ENCODE data around the gene SLC13A4.

SLC13A4 gene

GRCh38 chr7:135729230-135729629 is 1.2 kb upstream of the SLC13A4 start:
- Histone ChIP-seq H3K9me3 (ENCODE audit: control insufficient read depth, insufficient read depth, low read length) (no peaks in the 10 kb centered on the region), H3K36me3 (ENCODE audit: control insufficient read depth, insufficient read depth, low read length) (no peaks in the 10 kb centered on the region), H3K27me3 (ENCODE audit: control insufficient read depth, insufficient read depth, low read length) (no peaks in the 10 kb centered on the region), H3K9ac (ENCODE audit: low read depth, low read length) (no peak overlapping the region), H3K4me1 (ENCODE audit: control insufficient read depth, insufficient read depth, low read length) (peaks cover 10% of the 10 kb centered on the region), H3K4me3 (ENCODE audit: low read depth, low read length) (no peak overlapping the region)

DNA sequence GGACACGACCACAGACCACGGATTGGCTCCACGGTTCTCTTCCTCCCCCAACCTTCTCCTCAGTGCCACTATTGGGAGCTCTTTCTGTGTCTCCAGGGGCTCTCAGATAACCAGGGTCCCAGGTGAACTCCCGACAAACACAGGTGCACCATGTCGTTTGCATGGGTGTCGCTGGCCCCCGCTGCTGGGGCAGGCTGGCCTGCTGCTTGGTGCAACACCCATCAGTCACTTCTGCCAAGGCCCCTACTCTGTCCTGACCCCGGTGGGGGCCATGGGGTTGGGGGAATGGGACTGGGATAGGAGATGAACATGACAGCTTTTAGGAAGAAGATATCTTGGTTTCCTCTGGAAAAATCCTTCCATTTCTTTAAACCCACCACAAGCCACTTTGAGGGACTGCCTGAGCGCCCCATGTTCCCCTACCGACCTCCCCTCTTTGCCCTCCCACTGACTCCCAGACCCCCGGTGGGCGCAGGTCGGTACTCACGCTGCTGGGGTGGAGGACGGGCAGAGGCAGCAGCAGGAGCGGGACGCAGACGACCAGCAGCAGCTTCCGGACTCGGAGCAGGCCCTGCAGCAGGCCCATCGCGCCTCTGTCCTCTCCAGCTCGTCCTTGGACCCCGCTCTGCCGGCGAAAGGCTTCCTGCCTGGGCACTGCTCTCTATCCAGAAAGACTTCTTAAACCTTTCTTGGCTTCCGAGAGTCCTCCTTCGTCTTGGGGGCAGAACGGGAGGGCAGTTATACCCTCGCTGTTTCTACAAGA is 894 bp downstream of the SLC13A4 start:
- Histone ChIP-seq H3K4me1 (ENCODE audit: control insufficient read depth, insufficient read depth, low read length) (peaks cover 10% of the 10 kb centered on the region), H3K36me3 (ENCODE audit: control insufficient read depth, insufficient read depth, low read length) (no peaks in the 10 kb centered on the region), H3K9me3 (ENCODE audit: control insufficient read depth, insufficient read depth, low read length) (no peaks in the 10 kb centered on the region), H3K9ac (ENCODE audit: low read depth, low read length) (no peak overlapping the region), H3K27me3 (ENCODE audit: control insufficient read depth, insufficient read depth, low read length) (no peaks in the 10 kb centered on the region), H3K4me3 (ENCODE audit: low read depth, low read length) (no peak overlapping the region)

DNA sequence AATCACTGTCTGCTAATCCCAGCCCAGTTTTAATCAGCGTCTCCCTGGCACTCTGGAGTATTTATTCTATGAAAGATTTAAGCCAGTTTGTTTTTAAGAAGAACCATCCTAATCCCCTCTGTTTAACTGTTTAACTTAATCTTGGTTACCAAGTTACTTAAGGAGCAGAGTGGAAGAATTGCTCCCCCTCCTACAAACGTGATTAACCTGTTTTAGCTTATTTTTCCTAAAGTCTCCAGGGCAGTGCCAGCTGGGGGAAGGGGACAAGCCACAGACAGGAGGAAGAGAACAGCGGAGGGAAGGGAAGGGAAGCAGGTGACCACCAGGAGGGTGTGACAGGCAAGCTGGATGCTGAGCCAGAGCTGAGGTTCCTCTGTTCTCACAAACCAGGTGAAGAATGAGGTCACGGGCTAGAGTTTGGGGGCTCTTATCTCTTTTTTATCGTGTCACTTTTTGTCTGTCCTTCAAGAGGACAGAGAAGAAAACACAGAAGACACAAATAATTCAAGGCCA is 1.7 kb downstream of the SLC13A4 start:
- no peaks in the 10 kb centered on the region for H3K27me3 ChIP-seq (ENCODE audit: control insufficient read depth, insufficient read depth, low read length)
- H3K9me3 ChIP-seq (ENCODE audit: control insufficient read depth, insufficient read depth, low read length): no peaks in the 10 kb centered on the region
- peaks cover 10% of the 10 kb centered on the region for H3K4me1 ChIP-seq (ENCODE audit: control insufficient read depth, insufficient read depth, low read length)
- H3K9ac ChIP-seq (ENCODE audit: low read depth, low read length): no peak overlapping the region
- no peak overlapping the region for H3K4me3 ChIP-seq (ENCODE audit: low read depth, low read length)
- peaks cover 2% of the 10 kb centered on the region for H3K36me3 ChIP-seq (ENCODE audit: control insufficient read depth, insufficient read depth, low read length)

GRCh38 chr7:135723411-135723810 is 4.6 kb downstream of the SLC13A4 start:
- no peak overlapping the region for H3K9ac ChIP-seq (ENCODE audit: low read depth, low read length)
- H3K9me3 ChIP-seq (ENCODE audit: control insufficient read depth, insufficient read depth, low read length): no peaks in the 10 kb centered on the region
- no peak overlapping the region for H3K4me3 ChIP-seq (ENCODE audit: low read depth, low read length)
- peaks cover 2% of the 10 kb centered on the region for H3K36me3 ChIP-seq (ENCODE audit: control insufficient read depth, insufficient read depth, low read length)
- peaks cover 7% of the 10 kb centered on the region for H3K4me1 ChIP-seq (ENCODE audit: control insufficient read depth, insufficient read depth, low read length)
- no peaks in the 10 kb centered on the region for H3K27me3 ChIP-seq (ENCODE audit: control insufficient read depth, insufficient read depth, low read length)

DNA sequence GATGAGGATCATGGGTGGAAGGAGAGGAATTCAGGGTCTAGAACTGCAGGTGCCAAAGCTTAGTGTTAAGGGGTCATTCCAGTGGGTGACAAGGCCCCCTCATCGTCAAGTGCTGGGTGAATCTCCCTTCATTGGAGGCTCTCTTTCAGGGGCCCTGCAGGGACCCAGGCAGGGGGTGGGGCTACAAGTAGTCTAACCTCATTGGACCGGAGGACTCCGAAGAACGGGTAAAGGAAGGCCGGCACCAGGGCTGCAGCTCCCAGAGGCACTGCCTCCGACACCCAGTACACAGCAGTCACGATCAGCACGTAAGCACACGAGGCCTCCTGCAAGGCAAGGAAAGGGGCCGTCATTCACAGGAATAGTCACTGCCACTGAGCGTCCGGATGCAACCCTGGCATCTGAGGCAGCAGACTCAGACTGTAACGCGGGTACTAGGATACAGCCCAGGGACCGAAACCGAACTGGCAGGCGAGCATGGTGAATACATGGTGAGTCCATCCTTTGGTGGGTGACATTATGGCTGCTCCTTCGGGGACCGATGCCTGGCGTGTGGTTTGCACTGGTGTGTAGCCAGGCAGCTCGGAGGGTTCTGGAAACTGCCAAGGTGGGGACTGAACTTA is 6.7 kb downstream of the SLC13A4 start:
- Histone ChIP-seq H3K4me1 (ENCODE audit: control insufficient read depth, insufficient read depth, low read length) (peaks cover 1% of the 10 kb centered on the region), H3K27me3 (ENCODE audit: control insufficient read depth, insufficient read depth, low read length) (no peaks in the 10 kb centered on the region), H3K9ac (ENCODE audit: low read depth, low read length) (no peak overlapping the region), H3K36me3 (ENCODE audit: control insufficient read depth, insufficient read depth, low read length) (peaks cover 2% of the 10 kb centered on the region), H3K9me3 (ENCODE audit: control insufficient read depth, insufficient read depth, low read length) (no peaks in the 10 kb centered on the region), H3K4me3 (ENCODE audit: low read depth, low read length) (no peak overlapping the region)

GRCh38 chr7:135719688-135720087 is 8.3 kb downstream of the SLC13A4 start:
- H3K4me1 ChIP-seq (ENCODE audit: control insufficient read depth, insufficient read depth, low read length): no peaks in the 10 kb centered on the region
- H3K9me3 ChIP-seq (ENCODE audit: control insufficient read depth, insufficient read depth, low read length): no peaks in the 10 kb centered on the region
- H3K4me3 ChIP-seq (ENCODE audit: low read depth, low read length): no peak overlapping the region
- peaks cover 2% of the 10 kb centered on the region for H3K36me3 ChIP-seq (ENCODE audit: control insufficient read depth, insufficient read depth, low read length)
- no peaks in the 10 kb centered on the region for H3K27me3 ChIP-seq (ENCODE audit: control insufficient read depth, insufficient read depth, low read length)
- H3K9ac ChIP-seq (ENCODE audit: low read depth, low read length): no peak overlapping the region

- H3K36me3 ChIP-seq (ENCODE audit: control insufficient read depth, insufficient read depth, low read length): peaks cover 2% of the 10 kb centered on the region
- no peaks in the 10 kb centered on the region for H3K9me3 ChIP-seq (ENCODE audit: control insufficient read depth, insufficient read depth, low read length)
- no peak overlapping the region for H3K9ac ChIP-seq (ENCODE audit: low read depth, low read length)
- no peak overlapping the region for H3K4me3 ChIP-seq (ENCODE audit: low read depth, low read length)
- H3K4me1 ChIP-seq (ENCODE audit: control insufficient read depth, insufficient read depth, low read length): peaks cover 4% of the 10 kb centered on the region
- no peaks in the 10 kb centered on the region for H3K27me3 ChIP-seq (ENCODE audit: control insufficient read depth, insufficient read depth, low read length)
Measured at GRCh38 chr7:135718794-135719437, 9.1 kb downstream of the SLC13A4 start.

DNA sequence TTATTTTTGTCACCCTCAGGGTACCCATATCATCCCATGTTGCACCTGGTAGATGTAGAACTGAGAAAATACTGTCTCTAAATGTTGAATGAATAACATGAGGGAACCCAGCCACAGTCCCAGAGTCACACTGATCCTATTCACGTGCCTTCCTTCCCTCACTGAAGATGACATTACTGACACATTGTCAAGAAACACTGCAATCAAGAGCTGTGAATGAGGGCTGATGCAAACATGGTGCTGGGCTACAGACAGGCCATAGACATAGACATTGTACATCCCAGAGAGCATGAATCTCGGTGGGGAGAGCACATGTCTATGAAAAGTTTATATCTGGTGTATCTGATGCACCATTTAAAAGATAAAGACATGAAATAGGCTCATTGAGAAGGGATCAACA is 9.8 kb downstream of the SLC13A4 start:
- Histone ChIP-seq H3K9ac (ENCODE audit: low read depth, low read length) (no peak overlapping the region), H3K4me3 (ENCODE audit: low read depth, low read length) (no peak overlapping the region), H3K27me3 (ENCODE audit: control insufficient read depth, insufficient read depth, low read length) (no peaks in the 10 kb centered on the region), H3K4me1 (ENCODE audit: control insufficient read depth, insufficient read depth, low read length) (peaks cover 4% of the 10 kb centered on the region), H3K9me3 (ENCODE audit: control insufficient read depth, insufficient read depth, low read length) (no peaks in the 10 kb centered on the region), H3K36me3 (ENCODE audit: control insufficient read depth, insufficient read depth, low read length) (peaks cover 2% of the 10 kb centered on the region)

DNA sequence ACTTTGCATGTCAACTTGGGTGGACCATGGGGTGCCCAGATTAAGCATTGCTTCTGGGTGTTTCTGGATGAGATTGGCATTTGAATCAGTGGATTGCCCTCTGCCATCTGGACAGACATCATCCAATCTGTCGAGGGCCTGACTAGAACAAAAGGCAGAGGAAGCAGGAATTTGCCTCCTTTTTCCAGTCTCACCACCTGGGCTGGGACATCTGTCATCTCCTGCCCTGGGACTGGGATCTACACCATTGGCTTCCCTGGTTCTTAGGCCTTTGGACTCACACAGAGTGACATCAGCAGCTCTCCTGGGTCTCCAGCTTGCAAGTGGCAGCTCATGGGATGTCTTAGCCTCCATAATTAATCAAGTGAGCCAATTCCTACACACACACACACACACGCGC is 10.3 kb downstream of the SLC13A4 start:
- H3K36me3 ChIP-seq (ENCODE audit: control insufficient read depth, insufficient read depth, low read length): peaks cover 2% of the 10 kb centered on the region
- no peak overlapping the region for H3K4me3 ChIP-seq (ENCODE audit: low read depth, low read length)
- no peak overlapping the region for H3K9ac ChIP-seq (ENCODE audit: low read depth, low read length)
- no peaks in the 10 kb centered on the region for H3K27me3 ChIP-seq (ENCODE audit: control insufficient read depth, insufficient read depth, low read length)
- H3K4me1 ChIP-seq (ENCODE audit: control insufficient read depth, insufficient read depth, low read length): peaks cover 4% of the 10 kb centered on the region
- no peaks in the 10 kb centered on the region for H3K9me3 ChIP-seq (ENCODE audit: control insufficient read depth, insufficient read depth, low read length)

GRCh38 chr7:135716677-135717238 is 11.2 kb downstream of the SLC13A4 start:
- H3K9ac ChIP-seq (ENCODE audit: low read depth, low read length): no peak overlapping the region

GRCh38 chr7:135715673-135716072 is 12.3 kb downstream of the SLC13A4 start:
- Histone ChIP-seq H3K27me3 (ENCODE audit: control insufficient read depth, insufficient read depth, low read length) (no peaks in the 10 kb centered on the region), H3K36me3 (ENCODE audit: control insufficient read depth, insufficient read depth, low read length) (no peaks in the 10 kb centered on the region), H3K4me1 (ENCODE audit: control insufficient read depth, insufficient read depth, low read length) (peaks cover 9% of the 10 kb centered on the region), H3K4me3 (ENCODE audit: low read depth, low read length) (no peak overlapping the region), H3K9ac (ENCODE audit: low read depth, low read length) (no peak overlapping the region), H3K9me3 (ENCODE audit: control insufficient read depth, insufficient read depth, low read length) (no peaks in the 10 kb centered on the region)

More at GRCh38 chr7:135716677-135717238, 11.2 kb downstream of the SLC13A4 start:
- Histone ChIP-seq H3K9me3 (ENCODE audit: control insufficient read depth, insufficient read depth, low read length) (no peaks in the 10 kb centered on the region), H3K4me1 (ENCODE audit: control insufficient read depth, insufficient read depth, low read length) (peaks cover 4% of the 10 kb centered on the region), H3K36me3 (ENCODE audit: control insufficient read depth, insufficient read depth, low read length) (peaks cover 2% of the 10 kb centered on the region), H3K27me3 (ENCODE audit: control insufficient read depth, insufficient read depth, low read length) (no peaks in the 10 kb centered on the region), H3K4me3 (ENCODE audit: low read depth, low read length) (no peak overlapping the region)

Data from iPS-15b (cell line).